IPS-18c (cell line): ENCODE measurements around the gene CORO6.

Experiments
- H3K4me3 ChIP-seq: 2 replicates; pipeline ENCODE4 v1.7.0; 2013; ENCODE audit warnings: low read depth, mild to moderate bottlenecking, low read length, moderate library complexity; ENCODE audit not compliant: insufficient read depth
- H3K9me3 ChIP-seq: one replicate; pipeline ENCODE4 v1.6.1; 2013; ENCODE audit warnings: mild to moderate bottlenecking, low read length, moderate library complexity; ENCODE audit not compliant: control insufficient read depth, insufficient read depth

The CORO6 gene

DNA sequence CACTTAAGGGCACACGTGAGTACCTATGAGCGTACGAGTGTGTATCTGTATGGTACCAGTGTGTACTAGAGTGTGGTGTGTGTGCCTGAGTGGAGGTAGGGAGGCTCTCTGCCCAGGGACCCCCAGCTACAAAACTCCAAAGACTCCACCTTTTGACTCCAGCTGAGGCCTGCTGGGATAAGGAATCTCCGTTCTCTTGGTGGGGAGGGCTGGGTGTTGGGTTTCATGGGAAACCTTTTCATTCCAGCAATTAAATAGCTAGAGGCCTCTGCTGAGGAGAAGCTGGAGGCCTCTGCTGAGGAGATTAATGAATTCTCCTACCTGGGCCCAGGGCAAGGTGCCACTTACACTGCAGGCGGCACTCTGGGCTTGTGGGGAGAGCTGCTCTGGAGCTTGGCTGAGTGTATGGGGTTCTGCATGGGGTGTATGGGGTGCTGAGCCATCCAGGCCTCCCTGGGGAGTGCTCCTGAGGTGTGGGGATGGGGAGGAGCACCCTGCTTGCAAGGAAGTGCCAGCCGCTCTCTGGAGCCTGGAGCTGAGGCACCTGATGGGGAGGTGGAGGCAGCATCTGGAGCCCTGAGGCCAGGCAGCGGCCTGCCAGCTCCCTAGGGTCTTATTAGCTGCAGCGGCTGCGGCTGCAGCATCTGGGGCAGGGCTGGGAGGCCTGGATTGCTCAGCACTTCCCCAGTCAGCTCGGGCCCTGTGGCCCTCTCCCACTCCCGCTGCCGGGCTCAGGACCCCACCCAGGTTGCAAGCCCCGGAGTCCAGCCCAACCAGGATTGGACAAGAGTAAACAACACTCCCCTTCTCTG lies 25.1 kb downstream of the CORO6 start:
- Histone ChIP-seq H3K9me3 (no peaks in the 10 kb centered on the region), H3K4me3 (no peak overlapping the region)

- H3K9me3 ChIP-seq = no peaks in the 10 kb centered on the region
Measured at GRCh38 chr17:29596811-29597210, 25.9 kb downstream of the CORO6 start.

GRCh38 chr17:29595943-29596774 lies 26.6 kb downstream of the CORO6 start:
- Histone ChIP-seq H3K4me3 (no peak overlapping the region), H3K9me3 (no peaks in the 10 kb centered on the region)

More at GRCh38 chr17:29596811-29597210, 25.9 kb downstream of the CORO6 start:
- no peak overlapping the region for H3K4me3 ChIP-seq

DNA sequence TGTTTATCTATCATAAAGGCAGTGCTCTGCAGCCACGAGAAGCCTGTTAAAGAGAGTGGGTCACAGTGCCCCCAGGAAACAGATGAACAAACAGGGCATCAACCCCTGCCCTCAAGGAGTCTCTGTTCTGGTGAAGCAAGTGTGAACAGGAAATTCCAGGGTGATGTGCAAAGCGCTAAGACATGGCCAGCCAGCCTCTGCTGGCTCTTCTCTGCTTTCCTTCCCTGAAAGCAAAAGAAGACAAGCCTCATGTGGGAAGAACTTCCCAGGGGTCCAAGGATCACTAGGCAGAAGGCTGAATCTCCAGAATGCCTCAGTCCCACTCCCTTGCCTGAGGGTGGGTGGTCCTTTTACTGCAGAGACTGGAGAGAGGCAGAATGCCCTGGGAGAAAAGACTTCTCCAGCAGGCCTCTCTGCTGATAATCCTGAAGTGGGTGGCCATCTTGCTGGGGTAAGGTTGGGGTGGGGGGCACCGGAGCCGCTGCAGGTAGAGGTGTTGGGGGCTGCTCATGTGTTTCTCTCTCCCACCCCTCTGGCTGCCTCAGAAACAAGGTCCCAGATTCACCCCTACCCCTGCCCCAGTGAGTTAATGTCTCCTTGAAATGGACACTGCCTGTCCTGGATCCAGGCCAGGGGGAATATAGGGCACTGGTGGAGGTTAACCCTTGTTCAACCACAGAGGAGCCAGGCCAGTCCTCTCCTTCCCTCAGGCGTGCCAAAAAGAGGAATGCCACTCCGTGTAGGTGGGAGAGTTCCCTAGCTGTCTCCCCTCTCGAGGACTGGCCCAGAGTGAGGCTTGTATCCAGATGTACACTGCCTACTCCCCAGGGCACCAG lies 27.4 kb downstream of the CORO6 start:
- Histone ChIP-seq H3K9me3 (no peaks in the 10 kb centered on the region), H3K4me3 (no peak overlapping the region)

GRCh38 chr17:29594519-29595090 lies 28.1 kb downstream of the CORO6 start:
- Histone ChIP-seq H3K9me3 (no peaks in the 10 kb centered on the region), H3K4me3 (peak overlapping the region; percentile 78; the same call in 1 of the 2 replicates)

- peak overlapping the region; percentile 78 for H3K4me3 ChIP-seq
Measured at GRCh38 chr17:29593591-29594518, 28.9 kb downstream of the CORO6 start.

GRCh38 chr17:29592850-29593551 lies 29.7 kb downstream of the CORO6 start, which contains the start of gene ANKRD13B:
TSS of gene ANKRD13B (plus strand) at chr17:29593132. CDS start at chr17:29593622, 490 bp downstream.
- H3K9me3 ChIP-seq = no peaks in the 10 kb centered on the region
- peak within 1 kb of the TSS; percentile 78 for H3K4me3 ChIP-seq

More at GRCh38 chr17:29593591-29594518, 28.9 kb downstream of the CORO6 start:
- no peaks in the 10 kb centered on the region for H3K9me3 ChIP-seq

- no peaks in the 10 kb centered on the region for H3K9me3 ChIP-seq
- H3K4me3 ChIP-seq = peak overlapping the region; percentile 53
Measured at GRCh38 chr17:29591737-29592608, 30.7 kb downstream of the CORO6 start.

DNA sequence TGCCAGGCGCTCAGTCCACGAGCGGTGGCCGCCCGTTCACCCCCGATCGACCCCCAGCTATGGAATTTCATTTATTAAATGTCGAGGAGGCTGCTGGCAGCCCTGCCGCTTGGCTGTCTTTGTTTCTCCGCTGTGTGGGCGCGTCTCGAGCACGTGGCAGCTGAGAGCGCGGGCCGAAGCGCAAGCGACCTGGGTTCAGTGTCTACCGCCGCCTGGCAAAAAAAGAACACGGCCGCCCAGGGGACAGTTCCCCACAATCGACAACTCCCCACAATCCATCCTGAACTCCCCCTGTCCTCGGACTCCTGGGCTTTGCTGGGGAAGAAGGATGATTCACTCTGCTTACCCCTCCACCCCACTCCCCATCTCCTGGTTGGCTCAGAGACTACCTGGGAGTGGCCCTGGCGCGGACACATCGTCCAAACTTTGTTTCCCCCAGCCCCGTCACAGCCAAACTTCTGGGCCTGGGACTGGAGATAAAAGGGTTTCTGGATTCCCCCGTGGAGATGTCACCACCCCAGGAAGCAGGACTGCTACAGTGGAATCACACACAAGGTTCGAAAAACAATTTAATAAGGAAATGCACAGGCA lies 31.5 kb downstream of the CORO6 start:
- H3K9me3 ChIP-seq = no peaks in the 10 kb centered on the region
- H3K4me3 ChIP-seq = peak overlapping the region; percentile 53

DNA sequence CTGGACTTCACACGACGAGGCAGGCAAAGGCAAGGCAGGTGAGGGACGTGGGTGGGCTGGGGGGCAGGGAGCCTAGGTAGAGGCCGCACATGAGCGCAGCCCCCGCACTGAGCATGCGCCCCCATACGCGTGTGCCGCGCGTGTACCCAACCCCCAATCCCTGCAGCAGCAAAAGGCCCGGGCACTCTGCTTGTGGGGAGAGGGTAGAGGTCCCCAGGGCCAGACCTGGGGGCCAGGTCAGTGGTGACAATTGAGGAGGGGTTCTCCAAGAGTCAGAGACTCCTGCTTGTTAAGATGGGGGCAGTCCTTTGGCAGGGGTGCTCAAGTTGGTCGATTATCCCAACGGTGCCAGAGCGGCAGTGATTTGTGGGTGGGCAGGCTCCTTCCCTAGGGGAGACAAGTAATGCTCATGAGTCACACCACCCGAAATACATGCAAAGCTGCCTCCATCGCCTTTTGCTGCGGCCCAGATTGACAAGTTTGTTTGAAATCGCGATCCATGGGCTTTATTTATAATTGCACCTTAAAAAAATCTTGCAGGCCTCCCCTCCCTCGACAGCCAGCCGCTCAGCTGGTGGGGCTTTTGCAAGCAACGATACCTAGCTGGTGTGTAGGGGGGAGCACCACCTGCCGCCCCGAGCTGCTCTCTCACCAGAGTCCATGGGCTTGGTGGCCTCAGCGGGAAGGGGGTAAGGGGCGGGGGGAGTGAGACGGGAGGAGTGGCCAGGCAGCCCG lies 32.1 kb downstream of the CORO6 start:
- peak overlapping the region; percentile 53 for H3K4me3 ChIP-seq
- no peaks in the 10 kb centered on the region for H3K9me3 ChIP-seq

- Histone ChIP-seq H3K4me3 (peak within 1 kb of the TSS; percentile 78), H3K9me3 (no peaks in the 10 kb centered on the region)
Measured at GRCh38 chr17:29589524-29590410, 32.9 kb downstream of the CORO6 start, which contains the start of gene GIT1. TSS of gene GIT1 (minus strand) at chr17:29589648. CDS start at chr17:29589378, 270 bp downstream.

- peak overlapping the region; percentile 78 for H3K4me3 ChIP-seq
- no peaks in the 10 kb centered on the region for H3K9me3 ChIP-seq
Measured at GRCh38 chr17:29588562-29589411, 33.9 kb downstream of the CORO6 start.
